SK-N-MC (cell line): ENCODE data around the gene AHDC1.

Experiments used
- DNase-seq: peaks from one replicate; pipeline ENCODE4 v3.0.0-alpha.2; 2011; ENCODE audit warnings: low read depth, low spot score
- H3K27ac ChIP-seq: fragments of 200-600 bp; sonication (generic); 2 replicates; pipeline ENCODE4 v1.5.1; 2016; ENCODE audit warnings: mixed run types
- H3K36me3 ChIP-seq: fragments of 200-600 bp; sonication (generic); 2 replicates; pipeline ENCODE4 v1.6.1; 2017; ENCODE audit warnings: antibody characterized with exemption, low read length, mixed read lengths; ENCODE audit not compliant: insufficient read depth
- H3K4me3 ChIP-seq: fragments of 200-600 bp; sonication (generic); 2 replicates; pipeline ENCODE4 v1.5.1; 2016
- H3K9ac ChIP-seq: fragments of 200-600 bp; sonication (generic); 2 replicates; pipeline ENCODE4 v1.8.0; 2017; ENCODE audit warnings: mixed run types, mixed read lengths; ENCODE audit not compliant: insufficient read length
- H3K9me3 ChIP-seq: fragments of 200-600 bp; sonication (generic); 2 replicates; pipeline ENCODE4 v1.6.1; 2017; ENCODE audit warnings: low read depth, mild to moderate bottlenecking, antibody characterized with exemption, low read length, moderate library complexity, mixed read lengths
- EZH2 ChIP-seq: fragments of 200-600 bp; sonication (generic); IDR thresholded peaks from one replicate; pipeline ENCODE4 v1.6.1; 2017; ENCODE audit warnings: antibody characterized with exemption
- FOXP2 ChIP-seq: optimal IDR thresholded peaks from 2 replicates; pipeline ENCODE3; 2011; ENCODE audit warnings: mild to moderate bottlenecking, moderate library complexity; ENCODE audit not compliant: insufficient read depth; ENCODE audit errors: extremely low read length, control extremely low read depth
- POLR2AphosphoS5 ChIP-seq: IDR thresholded peaks from 2 replicates; pipeline ENCODE4 v1.6.1; 2012; ENCODE audit warnings: mild to moderate bottlenecking, low read depth, low read length, borderline replicate concordance

The AHDC1 gene

DNA sequence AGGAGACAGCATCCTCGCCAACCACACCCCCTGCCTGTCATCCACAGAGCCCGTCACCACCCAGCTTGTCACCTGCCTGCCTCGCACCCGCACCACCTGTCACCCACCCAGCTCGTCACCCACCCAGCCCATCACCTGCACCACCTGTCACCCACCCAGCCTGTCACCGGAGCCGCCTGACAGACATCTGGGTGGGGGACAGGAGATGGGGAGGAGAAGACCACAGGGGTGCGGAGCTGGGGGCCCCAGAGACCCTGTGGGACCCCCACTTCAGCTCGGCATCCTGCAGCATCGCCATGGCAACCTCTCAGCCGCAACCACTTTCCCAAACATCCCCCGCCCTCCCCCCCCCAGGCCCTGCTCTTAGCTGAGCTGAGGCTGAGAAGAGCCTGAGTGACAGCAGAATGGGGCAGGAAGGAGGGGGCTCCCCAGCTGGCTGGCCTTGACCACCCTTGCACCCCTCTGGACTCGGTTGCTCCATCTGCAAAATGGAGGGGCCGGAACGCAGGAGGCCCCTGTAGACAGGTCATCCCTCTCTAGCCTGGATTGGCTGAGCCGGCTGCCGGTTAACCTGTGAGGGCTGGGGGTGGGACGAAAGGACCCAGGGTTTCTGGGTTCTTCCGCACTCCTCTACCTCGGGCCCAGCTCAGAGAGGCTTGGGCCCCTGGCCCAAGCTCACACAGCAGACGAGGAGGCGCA lies 11.6 kb downstream of the AHDC1 start:
- DNase-seq = no peak
- Histone ChIP-seq H3K27ac (peak overlapping the region; percentile 86), H3K9me3 (no peaks in the 10 kb centered on the region), H3K9ac (no peak overlapping the region), H3K36me3 (no peaks in the 10 kb centered on the region), H3K4me3 (peak overlapping the region; percentile 58)
- no peak for TF ChIP-seq POLR2AphosphoS5
- TF ChIP-seq FOXP2 = no peak
- no peak for TF ChIP-seq EZH2

DNA sequence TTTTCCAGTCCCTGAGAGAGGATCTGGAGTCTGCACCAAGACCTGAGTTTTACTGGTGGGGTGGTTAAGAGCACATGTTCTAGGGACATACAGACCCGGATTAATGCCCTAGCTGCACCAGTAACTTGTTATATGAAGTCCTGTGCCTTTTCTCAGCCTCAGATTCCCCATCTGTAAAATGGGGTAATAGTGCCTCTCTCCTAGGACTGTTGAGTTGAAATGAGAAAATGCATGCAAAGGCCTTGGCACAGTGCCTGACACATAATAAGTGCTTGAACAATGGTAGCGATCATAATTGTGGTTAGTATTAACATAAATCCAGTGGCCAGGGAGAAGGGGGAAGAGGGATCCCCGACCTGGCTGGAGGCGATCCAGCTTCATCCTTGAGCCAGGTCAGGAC lies 12.3 kb downstream of the AHDC1 start:
- DNase-seq = no peak
- Histone ChIP-seq H3K36me3 (no peaks in the 10 kb centered on the region), H3K9me3 (no peaks in the 10 kb centered on the region), H3K9ac (no peak overlapping the region), H3K4me3 (no peak overlapping the region), H3K27ac (peak overlapping the region; percentile 83; the same call in 1 of the 2 replicates)
- TF ChIP-seq POLR2AphosphoS5 (peak; percentile 29; the same call in 1 of the 2 replicates), FOXP2 (no peak)

DNA sequence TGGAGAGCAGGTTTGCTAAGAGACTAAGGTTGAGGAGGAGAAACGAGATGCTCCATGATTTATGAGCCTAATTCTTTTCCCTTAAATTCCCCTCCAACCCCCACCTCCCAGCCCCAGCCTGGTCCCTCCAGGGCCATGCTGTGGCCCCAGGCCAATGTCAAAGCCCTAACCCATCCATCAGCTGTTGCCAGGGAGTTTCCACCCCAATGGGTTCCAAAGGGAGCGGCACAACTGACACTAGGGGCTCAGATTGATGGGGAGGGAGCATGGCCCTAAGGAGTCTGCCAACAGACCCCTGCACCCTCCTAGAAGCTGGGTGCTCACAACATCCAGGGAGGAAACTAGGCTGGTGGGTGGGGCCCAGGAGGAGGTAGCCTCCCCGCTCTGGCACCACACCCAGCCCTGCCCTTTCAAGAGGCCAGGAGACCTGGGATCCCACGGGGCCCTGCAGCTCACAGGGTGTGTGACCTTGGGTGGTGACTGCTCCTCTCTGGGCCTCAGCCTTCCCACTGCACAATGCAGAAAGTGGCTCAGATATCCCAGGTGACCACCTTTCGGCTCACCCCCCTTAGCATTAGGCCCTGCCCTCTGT lies 12.9 kb downstream of the AHDC1 start:
- peak overlapping the region; percentile 83 for H3K27ac ChIP-seq
- peak overlapping the region; percentile 57; the same call in 1 of the 2 replicates for H3K4me3 ChIP-seq
- H3K9ac ChIP-seq = no peak overlapping the region
- DNase-seq = no peak
- H3K9me3 ChIP-seq = no peaks in the 10 kb centered on the region
- TF ChIP-seq EZH2 (no peak), POLR2AphosphoS5 (no peak), FOXP2 (no peak)
- H3K36me3 ChIP-seq = no peaks in the 10 kb centered on the region

DNA sequence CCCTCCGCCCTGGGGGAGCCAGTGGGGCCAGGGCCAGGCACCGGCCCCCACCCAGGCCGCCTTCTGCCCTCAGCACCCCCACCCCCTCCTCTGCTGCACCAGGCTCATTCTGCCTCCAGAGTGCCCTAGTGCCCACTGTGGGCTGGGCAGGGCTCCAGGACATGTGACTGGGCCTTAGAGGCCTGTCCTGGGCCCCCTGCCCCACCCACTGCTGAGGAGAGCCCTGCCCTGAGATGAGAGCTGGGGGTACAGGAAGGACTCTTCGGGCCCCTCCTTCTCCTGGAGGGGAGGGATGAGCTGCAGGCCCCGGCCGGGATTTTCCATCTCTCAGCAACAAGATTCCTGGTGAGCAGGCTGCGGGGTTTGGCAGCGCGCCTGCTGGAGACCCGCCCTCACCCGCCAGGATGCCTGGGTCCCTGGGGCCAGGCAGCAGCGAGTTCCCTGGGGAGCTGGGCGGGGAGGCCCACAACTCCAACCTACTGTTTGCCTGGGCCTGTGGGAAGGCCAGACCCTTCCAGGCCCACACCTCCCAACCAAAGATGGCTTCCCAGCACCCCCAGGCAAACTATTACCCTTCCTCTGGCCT lies 14.0 kb downstream of the AHDC1 start:
- peak overlapping the region; percentile 5 for H3K9ac ChIP-seq
- TF ChIP-seq FOXP2 (peak; percentile 83), EZH2 (no peak), POLR2AphosphoS5 (no peak)
- H3K27ac ChIP-seq = peak overlapping the region; percentile 83
- H3K36me3 ChIP-seq = no peaks in the 10 kb centered on the region
- peak overlapping the region; percentile 57 for H3K4me3 ChIP-seq
- no peak for DNase-seq
- no peaks in the 10 kb centered on the region for H3K9me3 ChIP-seq

DNA sequence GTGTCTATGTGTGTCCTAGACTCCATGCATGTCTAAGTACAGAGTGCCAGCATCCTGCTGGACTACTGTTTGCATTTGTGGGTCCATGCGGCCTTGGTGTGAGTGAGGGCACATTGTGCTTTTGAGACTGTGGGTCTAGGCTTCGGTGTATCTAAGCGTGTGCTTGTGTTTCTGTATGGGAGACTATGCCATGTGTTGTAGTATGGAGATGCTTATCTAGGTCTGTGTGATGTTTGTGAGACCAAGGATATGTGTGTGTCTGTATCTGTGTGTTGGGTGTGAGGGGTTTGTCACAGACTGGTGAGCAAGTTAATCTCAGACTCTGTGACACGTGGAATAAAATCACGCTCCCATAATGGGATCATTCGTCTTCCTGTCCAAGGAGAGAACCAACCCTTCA lies 14.5 kb downstream of the AHDC1 start:
- peak overlapping the region; percentile 83 for H3K27ac ChIP-seq
- no peak for TF ChIP-seq FOXP2
- TF ChIP-seq EZH2 = no peak
- no peak for TF ChIP-seq POLR2AphosphoS5
- H3K9me3 ChIP-seq = no peaks in the 10 kb centered on the region
- H3K36me3 ChIP-seq = no peaks in the 10 kb centered on the region
- peak overlapping the region; percentile 57; the same call in 1 of the 2 replicates for H3K4me3 ChIP-seq
- peak overlapping the region; percentile 13 for H3K9ac ChIP-seq
- no peak for DNase-seq

DNA sequence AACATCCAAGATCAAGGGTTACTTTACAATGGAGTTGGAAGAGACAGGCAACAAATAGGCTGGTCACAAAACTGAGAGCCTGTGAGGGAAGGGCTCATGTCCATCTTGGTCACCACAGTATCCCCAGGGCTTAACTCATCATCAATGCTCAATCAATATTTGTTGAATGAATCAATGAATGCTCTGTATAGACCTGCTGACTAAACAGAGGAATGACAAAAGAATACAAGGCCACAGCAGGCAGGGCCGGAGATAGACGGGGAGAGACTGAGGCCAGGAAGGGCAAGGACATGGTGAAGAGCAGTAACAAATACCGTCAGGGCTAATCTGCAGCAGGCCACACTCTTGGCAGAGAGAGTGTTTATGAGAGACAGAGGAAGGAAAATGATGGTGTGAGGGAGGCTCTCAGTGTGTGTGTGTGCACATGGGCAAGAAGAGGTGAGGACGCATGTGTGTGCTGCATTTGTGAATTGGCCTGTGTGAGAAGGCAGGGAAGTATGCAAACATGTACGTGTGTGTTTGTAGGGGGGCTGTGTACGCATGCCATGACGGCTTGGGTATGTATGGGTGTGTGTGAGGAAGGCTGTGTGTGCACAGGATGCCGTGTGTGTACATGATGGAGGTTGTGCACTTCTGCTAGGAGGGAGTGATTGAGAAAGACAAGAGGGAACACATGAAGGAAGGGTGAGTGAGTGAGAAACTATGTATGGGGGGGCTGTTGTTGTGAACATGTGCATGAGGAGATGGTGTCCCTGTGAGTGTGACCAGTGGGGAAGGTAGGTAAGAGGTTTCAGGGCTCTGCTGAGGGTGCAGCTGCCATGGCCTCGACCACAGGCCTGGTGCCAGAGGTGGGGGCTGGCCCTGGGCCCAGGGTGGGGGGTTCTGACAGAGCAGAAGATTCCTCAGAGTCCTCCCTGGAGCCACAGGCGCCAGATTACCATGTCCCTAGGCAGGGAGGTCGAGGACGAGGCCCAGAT lies 15.4 kb downstream of the AHDC1 start:
- Histone ChIP-seq H3K4me3 (no peak overlapping the region), H3K9ac (no peak overlapping the region), H3K27ac (peak overlapping the region; percentile 83), H3K36me3 (no peaks in the 10 kb centered on the region), H3K9me3 (no peaks in the 10 kb centered on the region)
- TF ChIP-seq POLR2AphosphoS5 (no peak), FOXP2 (no peak), EZH2 (no peak)
- DNase-seq = no peak

DNA sequence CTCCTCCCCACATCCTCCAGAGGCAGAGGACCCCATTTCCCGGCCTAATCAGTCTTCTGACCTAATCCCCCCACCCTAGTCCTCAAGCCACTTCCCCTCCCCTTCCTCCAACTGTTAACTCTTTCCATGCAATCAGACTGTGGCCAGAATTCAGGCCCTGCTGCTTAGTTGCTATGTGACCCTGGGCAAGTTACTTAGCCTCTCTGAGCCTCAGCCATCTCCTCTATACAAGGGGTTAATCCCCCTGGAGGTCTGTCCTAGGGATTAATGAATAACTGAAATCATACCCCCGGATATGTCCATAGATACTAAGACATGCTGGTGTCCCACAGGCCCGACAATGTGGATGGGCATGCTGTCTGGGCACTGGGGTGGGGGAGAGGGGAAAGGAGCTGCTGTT lies 18.3 kb downstream of the AHDC1 start:
- Histone ChIP-seq H3K27ac (no peak overlapping the region), H3K9ac (no peak overlapping the region), H3K36me3 (no peaks in the 10 kb centered on the region), H3K4me3 (no peak overlapping the region), H3K9me3 (no peaks in the 10 kb centered on the region)
- TF ChIP-seq POLR2AphosphoS5 = no peak
- TF ChIP-seq EZH2 = no peak
- no peak for TF ChIP-seq FOXP2
- DNase-seq = no peak
